NCI-H2196 treated with DMSO at 0.1 percent for 48 hours (cell line): ENCODE results near the gene SP140.
"Not testable (repeated sequence)": the region's sequence is repeated elsewhere in the genome, so short reads cannot be mapped to it uniquely, and the experiment has no call there.

Experiments used
- DNase-seq: peaks from one replicate; lab custom pipeline; 2025; ENCODE audit not compliant: unreplicated experiment; lab: John Stamatoyannopoulos, UW

Gene SP140

DNA sequence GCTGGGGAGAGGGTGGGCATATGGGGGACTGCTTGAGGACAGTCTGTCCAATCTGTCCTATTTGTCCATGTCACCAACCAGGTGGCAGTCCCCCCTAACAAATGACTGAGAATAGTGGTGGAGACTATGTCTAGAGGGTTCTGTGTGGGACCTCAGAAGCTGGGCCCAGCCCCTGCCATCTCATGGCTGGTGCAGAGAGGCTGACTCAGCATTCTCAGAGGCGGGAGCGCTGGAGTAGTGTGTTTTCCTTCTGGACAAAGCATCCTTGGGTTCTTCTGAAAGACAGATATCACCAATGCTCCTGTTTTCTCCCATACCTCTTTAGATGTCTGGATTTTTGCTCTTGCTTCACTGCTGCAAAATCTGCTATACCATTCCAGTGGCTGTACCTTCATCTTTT is 57.4 kb downstream of the SP140 start:
- DNase-seq = no peak

DNA sequence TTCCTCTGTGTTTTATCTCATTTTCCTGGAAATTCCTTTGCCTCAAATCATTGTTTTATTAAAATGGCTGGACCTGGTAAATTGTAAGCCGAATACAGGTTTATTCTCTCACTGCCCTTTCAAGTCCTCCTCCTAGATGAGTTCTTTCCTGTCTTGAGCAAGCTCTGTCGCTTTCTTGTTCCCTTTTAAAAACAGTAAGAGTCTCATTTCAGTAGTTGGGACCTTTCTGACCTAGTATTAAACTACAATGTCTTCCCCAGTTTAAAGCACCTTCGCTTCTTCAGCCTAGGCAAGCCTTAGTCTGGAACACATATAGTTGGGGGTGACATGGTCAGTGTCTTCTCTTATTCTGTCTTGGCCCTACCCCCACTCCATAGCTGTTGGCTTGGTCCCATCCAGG is 60.5 kb downstream of the SP140 start:
- DNase-seq = no peak

DNA sequence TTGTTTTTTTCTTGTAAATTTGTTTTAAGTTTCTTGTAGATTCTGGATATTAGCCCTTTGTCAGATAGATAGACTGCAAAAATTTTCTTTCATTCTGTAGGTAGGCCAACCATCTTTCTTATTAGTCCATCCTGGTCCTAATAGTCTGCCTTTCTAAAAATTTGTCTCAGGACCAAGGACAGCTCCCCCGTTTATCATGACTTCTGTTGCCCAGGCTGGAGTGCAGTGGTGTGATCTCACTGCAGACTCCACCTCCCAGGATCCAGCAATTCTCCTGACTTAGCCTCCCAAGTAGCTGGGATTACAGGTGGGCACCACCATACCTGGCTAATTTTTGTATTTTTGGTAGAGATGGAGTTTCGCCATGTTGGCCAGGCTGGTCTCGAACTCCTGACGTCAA is 63.8 kb downstream of the SP140 start:
- not testable (repeated sequence) for DNase-seq

DNA sequence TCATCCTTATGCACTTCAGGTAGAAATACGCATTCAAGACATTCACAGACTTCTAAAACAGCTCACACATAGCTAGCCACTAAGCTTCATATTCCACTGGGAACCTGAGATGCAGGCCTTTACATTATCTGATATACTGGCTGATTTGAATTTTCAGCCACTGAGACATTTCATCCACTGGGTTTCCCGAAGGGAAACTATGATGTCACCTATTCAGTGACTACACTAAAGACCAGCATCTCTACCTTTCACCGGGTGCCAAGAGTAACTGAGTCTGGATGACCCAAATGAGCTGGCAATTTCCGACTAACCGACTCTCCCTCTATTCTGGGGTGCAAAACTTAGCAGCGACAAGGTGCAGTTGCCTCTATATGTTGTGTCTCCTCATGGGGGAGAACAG is 69.7 kb downstream of the SP140 start:
- no peak for DNase-seq

DNA sequence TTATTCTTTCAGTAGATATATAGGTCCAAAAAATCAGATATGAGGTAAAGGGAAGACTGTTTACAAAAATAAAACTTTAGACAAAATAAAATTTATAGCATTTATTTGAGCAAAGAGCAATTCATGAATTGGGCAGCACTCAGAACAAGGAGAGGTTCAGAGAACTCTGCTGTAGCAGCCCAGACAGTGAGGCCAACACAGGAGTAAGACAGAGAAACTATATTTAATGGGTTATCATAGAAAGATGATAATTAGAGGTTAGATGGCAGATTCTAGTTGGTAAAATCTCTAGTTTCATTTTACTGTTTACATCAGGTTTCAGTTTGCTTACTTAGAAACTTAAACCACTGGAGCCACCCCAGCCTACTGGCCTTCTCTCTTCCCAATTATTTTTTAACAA is 71.4 kb downstream of the SP140 start:
- DNase-seq = no peak

DNA sequence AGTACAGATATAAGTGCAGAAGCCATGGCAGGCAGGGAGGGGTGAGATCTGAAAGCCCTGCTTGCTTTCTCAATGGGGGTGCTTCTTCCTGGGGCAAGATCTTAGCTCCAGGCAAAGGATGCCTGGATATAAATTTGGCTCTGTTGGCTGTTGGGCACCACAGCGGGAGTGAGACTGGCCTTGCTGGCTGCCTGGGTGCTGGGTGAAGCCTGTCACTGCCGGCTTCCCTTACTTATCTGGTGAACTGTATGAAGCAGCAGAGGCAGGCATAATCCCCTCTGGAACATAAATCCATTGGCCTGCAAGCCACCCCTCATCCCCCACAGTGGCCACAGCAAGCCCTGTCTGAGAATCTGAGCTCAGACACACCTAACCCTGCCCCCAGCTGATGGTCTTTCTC is 74.1 kb downstream of the SP140 start:
- no peak for DNase-seq

DNA sequence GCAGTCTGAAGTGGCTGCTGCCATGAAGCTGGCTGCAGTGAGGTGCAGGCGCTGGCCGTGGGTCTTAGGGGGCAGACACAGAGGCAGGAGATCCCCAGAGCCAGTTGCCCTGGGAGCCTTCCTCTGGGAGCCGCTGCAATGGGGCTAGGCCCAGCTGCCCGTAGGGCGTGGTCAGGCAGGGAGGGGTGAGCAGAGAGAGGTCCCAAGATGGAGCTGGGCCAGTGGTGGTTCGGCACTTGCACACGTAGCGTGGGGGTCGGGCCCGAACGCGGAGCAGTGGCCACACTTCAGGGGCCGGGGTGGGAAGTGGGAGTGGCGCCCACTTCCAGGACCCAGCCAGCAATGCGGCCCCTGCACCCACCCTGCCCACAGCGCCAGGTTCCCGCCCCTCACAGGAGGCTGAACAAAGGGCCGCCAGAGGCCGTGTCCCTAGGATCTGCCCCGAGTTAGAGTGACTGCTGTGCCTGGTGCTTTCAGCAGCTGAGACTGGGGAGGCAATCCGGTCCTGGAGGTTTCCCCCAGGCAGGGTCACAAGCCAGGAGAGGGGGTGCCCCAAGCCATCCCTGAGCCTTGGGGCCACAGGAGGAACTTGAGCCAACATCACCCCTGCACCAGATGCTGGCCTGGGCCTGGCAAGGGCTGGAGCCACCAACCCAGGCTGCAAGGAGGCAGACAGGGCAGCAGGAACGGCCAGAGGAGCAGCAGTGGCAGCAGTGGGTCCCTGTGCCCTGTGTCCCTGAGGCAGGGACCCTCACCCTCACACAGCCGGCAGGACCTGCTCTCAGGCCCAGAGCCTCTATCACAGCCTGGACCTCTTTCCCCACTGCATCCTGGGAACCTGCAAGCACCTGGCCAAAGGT is 80.1 kb downstream of the SP140 start:
- no peak for DNase-seq

DNA sequence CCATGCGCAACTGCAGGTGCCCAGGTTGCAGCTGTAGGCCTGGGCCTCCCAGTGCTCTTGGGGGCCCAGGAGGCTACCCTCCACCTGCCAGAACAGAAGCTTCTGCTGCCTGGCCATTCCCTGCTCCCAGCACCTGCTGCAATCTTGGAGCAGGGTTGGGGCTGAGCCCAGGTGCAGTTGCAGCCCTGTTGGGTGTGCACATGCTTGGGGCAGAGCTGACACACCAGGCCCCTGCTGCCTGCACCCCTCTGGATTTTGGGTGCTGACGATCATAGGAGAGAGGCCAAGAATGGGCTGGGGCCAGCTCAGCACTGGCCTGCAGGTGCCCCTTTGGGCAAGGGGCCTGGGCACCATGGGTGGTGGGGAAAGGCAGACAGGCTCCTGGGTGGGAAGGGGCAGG is 80.9 kb downstream of the SP140 start:
- no peak for DNase-seq

DNA sequence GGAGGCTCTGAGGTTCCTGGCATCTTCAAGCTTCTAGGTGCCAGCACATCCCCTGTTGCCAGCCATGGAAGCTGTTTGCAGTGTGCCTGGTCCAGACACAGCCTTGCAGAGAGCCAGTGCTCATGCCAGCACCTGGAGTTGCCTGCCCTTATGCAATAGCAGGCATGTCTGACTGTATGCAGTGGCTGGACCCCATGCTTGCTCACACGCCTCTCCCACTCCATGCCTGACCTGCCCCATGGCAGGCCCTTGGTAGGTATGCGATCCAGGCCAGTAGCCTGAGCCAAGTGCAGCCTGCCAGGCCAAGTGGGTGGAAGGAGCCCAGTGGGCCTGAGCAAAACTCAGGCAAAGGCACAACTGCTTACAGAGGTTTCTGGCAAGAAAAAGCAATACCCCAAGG is 81.9 kb downstream of the SP140 start:
- DNase-seq = no peak

DNA sequence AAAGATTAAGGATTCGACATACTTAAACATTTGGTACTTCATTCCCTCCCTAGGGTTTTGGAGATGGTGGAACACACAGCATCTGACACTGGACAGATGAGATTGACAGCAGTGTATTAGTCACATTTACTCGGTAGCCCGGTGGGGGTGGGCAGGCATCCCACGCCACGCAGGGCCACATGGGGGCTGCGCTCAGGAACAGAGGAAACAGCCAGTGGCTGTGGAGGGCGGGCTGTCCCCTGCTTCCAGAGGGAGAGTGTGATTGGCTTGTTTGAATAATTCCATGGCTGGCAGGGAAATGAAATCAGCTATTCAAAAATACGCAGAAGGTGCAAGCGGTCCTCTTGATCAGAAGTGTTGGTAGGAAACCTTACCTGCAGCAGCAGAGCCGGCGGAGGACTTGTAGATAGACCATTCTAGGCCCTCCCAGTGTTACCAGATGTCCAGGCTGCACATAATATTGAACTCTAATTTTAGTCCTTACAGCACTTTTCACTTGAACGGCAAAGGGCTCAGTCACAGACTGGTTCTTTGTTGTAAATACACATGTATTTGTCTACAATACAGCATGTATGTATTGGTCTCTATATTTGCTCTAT is 83.0 kb downstream of the SP140 start:
- no peak for DNase-seq

DNA sequence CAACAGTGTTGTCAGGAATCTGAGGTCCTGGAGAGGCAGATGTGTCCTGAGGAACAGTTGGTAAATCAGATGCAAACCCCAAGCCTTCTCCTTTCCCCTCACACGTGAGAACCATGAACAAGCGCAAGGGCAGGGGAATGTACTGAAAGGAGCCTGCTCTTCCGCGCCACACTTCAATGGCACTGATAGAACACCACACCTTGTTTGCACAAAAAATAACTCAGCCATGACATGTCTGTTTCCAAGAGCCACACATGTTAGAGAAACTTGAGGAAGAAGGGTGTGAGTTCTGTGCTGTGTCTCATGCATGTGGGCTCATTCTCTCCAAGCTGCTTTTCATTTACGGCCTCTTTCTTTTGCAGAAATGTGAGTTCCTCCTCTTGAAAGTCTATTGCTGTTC is 85.3 kb downstream of the SP140 start:
- DNase-seq = not testable (repeated sequence)

DNA sequence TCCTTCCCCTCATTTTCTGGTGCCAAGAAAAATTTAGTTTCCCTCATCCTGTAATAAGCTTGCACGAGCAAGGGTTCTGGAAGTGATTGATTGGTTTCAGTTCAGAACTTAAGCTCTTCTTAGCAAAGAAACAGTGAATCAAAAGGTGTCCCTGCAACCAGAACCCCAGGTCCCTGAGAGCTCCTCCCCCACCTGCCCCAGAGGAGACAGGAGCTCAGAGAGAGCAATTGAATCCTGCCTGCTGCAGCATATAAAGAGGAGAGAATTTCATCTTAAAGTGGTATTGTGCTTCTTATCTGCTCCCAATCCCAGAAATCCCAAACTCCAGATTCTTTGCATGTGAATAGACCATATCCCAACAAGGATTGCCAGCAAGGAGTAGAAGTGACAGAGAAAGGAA is 86.1 kb downstream of the SP140 start:
- not testable (repeated sequence) for DNase-seq

DNA sequence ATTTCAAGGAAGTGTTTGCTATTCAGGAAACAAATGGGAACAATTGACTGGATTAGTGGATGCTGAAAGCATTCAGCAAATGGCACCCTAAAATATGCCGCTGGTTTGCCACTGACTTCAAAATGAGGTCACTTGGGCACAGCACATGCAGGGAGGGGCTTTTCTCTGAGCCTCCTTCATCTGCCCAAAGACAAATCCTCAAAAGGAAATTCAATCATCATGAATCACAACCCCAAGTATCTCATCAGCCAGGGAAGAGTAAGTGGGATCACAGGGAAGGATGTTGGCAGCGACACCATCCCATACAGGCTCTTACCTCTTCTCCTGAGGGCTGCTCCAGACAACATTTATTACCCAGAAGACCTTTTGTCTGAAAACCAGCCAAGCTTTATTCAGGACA is 87.1 kb downstream of the SP140 start:
- no peak for DNase-seq

DNA sequence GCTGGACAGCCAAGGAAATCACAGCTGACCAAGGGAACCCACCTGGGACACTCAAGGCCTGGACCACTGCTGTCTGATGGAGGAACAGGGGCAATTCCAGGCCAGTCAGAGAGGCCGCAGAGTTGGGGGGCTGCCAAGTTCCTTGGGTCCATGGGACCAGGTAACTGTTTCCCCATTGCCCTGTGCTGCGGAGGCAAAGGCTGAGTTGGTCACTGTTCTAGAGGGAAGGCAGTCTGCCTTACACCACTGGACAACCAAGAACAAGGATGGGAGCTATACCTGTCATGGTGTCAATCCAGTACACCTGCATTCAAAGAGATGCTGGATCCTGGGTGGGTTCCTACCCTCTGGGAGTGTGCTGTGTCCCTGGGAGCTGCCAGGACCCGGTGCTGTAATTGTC is 91.8 kb downstream of the SP140 start:
- no peak for DNase-seq

DNA sequence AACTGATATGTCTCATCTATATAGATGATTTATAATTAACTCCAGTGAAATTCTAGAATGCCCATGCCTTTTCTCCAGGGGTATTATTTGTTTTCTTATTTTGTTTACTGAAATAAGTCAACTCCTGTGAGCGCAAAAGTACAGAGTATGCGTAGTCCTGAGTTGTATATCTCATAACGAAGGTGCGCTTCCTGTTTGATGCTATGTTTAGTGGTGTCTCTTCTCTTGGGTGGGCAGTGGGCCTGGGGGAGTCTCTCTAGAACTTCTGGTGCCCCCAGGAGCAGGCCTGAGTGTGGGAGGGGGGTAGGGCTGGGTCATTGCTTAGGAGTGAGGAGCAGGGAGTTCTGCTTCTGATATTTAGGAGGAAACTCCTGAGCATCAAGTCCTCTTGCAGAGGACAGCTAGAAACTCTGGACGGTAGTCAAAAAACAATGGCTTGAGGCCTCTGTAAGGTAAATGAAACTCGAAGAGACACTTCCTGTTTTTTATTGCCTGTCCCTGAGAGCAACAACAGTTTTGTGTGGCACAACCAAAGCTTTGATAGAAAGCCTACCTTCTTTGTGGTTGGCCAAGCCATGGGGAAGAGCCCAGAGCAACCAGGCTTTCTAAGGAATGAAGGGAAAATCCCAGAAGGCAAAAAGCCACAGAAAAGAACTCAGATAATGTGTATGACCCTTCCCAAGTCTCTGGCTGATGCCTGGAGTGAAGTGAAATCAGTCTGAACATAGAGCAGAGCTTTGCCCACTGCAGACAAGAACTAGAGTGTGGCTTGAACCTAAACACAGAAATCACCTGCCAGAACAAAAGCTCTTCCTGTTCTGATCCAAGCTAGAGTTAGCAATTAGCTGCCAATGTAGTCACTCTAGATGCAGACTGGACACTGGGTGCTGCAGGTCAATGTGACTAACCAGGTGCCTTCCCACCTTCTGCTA is 92.9 kb downstream of the SP140 start:
- DNase-seq = no peak

DNA sequence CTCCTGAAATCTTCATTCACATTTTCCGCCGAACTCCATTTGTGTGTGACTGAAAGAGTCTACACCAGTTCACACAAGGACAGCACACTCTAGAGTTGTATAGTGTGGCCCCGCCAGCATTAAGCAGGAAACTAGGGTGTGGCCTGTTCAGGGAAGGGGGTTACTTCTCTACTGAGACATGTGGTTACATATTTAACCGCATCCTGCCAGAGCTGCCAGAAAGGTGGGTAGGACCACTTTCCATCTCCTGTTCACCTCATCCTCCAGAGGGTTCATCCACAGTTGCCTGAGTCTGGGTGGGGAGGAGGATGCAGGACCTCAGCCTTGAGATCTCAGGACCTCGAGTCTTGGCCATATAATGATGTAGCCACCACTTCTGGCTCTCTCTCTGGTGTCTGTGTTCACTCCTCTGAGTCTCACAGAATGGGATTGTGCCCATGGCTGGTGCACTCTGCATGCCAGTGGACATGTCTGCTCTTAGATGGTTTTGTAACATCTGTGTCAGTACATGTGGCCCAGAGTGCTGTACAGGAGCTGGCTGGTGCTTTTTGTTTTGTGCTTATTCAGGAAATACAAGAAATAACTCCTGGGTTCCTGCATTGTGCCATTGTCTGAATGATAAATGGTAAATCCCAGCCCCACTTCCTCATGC is 93.8 kb downstream of the SP140 start:
- no peak for DNase-seq

DNA sequence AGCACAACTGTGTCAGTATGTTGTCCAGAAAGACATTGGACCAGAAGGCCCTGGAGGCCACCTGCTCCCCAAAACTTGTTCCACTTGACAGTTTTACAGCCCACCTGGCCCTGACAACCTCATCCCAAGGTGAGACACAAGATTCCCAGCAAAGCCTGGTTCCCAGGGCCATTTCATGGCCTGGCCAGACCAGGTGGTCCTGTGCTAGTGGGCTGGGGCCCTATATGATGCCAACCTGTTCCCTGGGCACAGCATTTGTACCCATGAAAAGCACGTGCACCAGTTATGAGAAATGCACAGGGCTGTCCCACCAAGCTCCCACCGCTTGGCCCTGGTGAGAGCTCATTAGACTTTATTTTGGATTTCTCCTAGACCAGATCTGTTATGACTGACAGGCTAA is 95.5 kb downstream of the SP140 start:
- no peak for DNase-seq

DNA sequence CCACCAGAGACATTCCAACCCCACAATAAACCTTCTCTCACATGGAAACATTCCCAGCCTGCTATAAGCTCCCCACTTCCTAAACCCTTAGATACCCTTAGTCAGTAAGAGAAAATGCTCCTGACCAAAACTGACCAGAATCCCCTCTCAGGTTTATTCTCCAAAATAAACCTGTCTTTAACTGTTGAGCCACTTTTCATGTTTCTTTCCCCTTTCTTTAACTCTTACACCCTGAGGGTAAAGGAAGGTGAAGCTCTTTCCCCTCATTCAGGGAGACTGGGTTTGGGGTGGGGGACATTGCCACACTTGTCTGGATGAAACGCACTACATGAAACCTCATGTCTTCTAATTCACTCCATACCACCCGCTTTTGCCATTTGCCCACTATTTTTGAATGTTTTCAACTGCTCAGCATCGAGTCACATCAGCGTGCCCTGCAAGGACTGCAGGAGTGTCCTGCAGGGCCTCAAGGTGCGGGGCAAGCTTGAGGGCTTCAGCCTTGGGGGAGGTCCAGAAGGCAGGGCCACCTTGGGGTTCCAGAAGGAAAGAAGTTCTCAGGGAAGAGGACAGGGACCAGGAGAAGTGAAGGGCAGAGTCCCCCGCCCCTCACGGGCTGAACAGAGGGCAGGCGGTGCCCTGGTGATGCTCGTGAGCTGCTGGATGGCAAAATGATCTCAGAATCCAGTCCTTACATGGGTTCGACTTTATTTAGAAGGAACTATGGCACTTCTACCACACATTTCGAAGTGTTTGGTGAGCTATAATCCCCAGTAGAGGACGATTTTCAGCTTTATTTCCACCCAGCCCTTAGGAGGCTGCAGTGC is 97.2 kb downstream of the SP140 start:
- no peak for DNase-seq

DNA sequence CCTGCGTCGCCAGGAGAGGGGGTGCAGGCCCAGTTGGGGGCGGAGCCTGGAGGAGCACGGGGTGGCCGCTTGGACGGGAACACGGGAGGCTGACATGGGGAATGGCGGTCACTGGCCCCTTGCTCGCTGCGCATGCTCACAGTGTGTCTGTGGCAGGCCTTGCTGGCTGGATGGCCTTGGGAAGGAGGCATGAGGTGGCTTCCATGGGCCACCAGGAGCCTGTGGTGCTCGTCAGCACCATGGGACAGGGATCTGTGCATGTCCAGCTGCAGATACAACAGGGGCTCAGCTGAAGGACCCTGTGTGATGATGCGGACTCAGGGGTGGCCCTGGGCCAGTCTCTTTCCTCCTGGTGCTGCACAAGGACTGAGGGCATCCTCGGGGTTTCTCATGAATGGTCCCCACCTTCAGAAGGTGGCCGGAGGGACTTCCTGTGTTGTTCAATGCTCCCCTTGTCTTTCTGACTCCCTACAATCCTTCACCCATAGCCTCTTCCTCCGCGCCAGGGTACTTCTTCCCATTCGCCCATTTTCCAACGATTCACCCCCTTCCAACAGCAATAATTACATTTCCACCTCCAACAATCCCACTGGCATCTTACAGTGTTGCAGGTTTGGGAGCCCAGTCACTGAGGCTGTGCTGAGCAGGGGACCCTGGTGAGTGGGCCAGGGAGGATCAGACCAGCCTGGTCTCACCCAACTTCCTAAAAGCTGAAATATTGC is 98.0 kb downstream of the SP140 start:
- DNase-seq = no peak

DNA sequence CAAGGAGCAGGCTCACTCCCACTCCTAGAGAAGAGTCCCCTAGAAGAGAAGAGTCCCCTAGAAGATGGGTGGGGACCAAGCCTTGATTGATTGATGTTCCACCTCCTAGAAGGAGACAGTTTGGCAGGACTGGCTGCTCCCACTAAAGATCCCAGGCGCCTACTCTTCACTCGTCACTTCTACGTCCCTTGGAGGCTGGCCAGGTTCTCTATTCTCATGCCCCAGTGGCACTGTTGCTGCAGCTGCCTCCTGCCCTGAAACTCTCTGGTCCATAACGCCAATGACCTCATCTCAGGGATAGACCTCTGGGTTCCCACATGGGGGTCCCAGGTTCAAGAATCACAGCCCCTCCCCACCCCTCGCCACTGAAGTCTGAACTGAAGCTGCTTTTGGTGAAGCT is 99.0 kb downstream of the SP140 start:
- no peak for DNase-seq
